Measurements from ENCODE around the gene ERVFRD-1. TPM values are rescaled to one million over a fixed set of nuclear protein-coding genes. Genes with fewer than 3 reads are reported as not detected.
"Not testable (repeated sequence)": the region's sequence is repeated elsewhere in the genome, so short reads cannot be mapped to it uniquely, and the experiment has no call there.

Gene ERVFRD-1
- polyA plus RNA-seq, 4 donors: 0.13 to 0.25 (median 0.18) TPM

DNA sequence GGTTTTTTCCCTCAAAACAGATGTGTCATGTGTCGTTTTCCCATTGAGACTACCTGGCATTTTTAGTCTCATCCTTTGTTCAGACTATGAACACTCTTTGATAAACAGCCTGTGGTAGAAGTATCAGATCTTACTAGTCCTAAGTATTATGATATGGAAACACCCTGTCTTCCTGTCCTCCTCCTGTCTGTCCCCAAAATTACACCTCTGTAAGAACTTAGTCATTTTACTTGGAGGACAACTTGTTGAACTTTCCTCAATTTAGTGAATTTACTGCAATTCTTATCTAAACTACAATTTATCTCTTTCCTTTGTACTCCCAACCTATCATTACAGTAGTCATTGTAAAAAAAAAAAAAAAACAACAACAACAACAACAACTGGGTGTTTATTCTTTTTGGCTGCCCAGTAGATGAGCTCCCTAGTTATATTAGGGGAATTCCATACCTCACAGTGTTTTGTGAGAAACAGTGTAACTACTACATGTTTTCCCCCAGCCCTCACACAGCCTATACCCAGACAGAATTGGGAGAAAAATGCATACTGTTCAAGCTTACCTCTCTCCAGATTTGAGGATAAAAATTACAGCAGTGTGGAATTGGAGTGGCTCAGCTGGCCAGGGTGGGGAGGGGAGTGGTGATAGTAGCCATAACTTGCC, 18.5 kb upstream of the ERVFRD-1 start:
- DNase-seq (ENCODE audit: low read depth in 4 of 4, low spot score in 3 of 4): no peak

- DNase-seq (ENCODE audit: low read depth in 4 of 4, low spot score in 3 of 4): no peak
Observed at GRCh38 chr6:11128608-11129007, 17.1 kb upstream of the ERVFRD-1 start.

- no peak for DNase-seq (ENCODE audit: low read depth in 4 of 4, low spot score in 3 of 4)
Observed at GRCh38 chr6:11126876-11127275, 15.4 kb upstream of the ERVFRD-1 start.

- DNase-seq (ENCODE audit: low read depth in 4 of 4, low spot score in 3 of 4): no peak
Observed at GRCh38 chr6:11123978-11124377, 12.5 kb upstream of the ERVFRD-1 start.

DNA sequence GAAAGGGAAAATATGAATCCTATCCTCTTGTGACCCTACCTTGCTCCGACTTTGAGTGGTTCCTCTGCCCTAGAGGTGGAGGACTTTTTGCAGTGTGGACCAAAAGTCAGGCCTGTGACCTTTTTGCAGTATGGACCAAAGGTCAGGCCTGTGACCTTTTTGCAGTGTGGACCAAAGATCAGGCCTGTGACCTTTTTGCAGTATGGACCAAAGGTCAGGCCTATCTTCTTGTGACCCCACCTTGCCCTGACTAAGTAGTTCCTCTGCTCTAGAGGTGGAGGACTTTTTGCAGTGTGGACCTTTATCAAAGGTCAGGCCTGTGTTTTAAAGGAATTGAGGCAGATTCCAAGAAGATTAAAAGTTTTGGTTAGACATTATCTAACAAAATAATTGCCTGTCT, 10.9 kb upstream of the ERVFRD-1 start:
- no peak for DNase-seq (ENCODE audit: low read depth in 4 of 4, low spot score in 3 of 4)

- no peak for DNase-seq (ENCODE audit: low read depth in 4 of 4, low spot score in 3 of 4)
Observed at GRCh38 chr6:11121851-11122250, 10.3 kb upstream of the ERVFRD-1 start.

GRCh38 chr6:11120271-11121005, 8.9 kb upstream of the ERVFRD-1 start:
- no peak for DNase-seq (ENCODE audit: low read depth in 4 of 4, low spot score in 3 of 4)

DNA sequence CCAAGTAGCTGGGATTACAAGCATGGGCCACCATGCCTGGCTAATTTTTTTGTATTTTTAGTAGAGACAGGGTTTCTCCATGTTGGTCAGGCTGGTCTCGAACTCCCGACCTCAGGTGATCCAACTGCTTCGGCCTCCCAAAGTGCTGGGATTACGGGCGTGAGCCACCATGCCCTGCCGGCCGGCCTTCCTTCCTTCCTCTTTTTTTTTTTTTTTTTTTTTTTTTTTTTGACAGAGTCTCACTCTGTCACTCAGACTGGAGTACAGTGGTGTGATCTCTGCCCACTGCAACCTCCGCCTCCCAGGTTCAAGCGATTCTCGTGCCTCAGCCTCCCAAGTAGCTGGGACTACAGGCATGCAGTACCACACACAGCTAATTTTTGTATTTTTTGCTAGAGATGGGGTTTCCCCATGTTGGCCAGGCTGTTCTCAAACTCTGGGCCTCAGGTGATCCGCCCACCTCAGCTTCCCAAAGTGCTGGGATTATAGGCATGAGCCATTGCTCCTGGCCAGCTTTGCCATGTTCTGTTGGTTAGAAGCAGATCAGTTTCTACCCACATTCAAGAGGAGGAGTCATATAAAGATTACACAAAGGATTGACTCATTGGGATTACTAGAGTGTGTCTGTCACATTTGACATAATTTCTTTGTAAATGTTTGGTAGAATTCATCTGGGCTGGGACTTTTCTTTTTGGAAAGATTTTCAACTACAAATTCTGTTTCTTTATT, 4.4 kb upstream of the ERVFRD-1 start:
- DNase-seq (ENCODE audit: low read depth in 4 of 4, low spot score in 3 of 4): not testable (repeated sequence)

- DNase-seq (ENCODE audit: low read depth in 4 of 4, low spot score in 3 of 4): no peak
Observed at GRCh38 chr6:11113038-11113437, 1.5 kb upstream of the ERVFRD-1 start.

DNA sequence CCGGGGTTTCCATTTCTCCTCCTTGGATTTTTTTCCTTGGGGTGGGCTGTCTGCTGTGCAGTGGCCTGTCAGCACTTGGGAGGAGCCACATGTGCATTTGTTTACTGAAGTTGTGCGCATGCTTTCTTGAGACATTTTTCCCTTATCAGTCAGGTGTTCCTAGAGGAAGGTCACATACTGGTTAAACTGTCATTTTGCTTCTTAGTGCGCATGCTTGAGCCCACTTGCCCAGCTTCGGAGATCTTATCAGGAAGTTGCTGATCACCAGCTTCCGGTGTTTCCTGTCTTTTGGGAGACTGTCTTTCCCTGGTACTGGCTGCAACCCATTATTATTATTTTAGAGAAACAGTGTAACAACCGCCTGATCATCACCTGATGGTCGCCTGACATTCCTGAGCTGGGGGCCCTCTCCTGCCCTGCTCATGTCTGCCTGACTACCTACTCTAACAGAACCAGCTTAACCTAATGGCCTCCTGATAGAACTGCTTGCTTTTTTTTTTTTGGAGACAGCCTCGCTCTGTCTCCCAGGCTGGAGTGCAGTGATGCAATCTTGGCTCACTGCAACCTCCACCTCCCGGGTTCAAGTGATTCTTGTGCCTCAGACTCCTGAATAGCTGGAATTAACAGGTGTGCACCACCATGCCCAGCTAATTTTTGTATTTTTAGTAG, 378 bp upstream of the ERVFRD-1 start:
- no peak for DNase-seq (ENCODE audit: low read depth in 4 of 4, low spot score in 3 of 4)

GRCh38 chr6:11108726-11109125, 2.8 kb downstream of the ERVFRD-1 start:
- no peak for DNase-seq (ENCODE audit: low read depth in 4 of 4, low spot score in 3 of 4)

- DNase-seq (ENCODE audit: low read depth in 4 of 4, low spot score in 3 of 4): no peak
Observed at GRCh38 chr6:11103065-11103464, 8.5 kb downstream of the ERVFRD-1 start.

DNA sequence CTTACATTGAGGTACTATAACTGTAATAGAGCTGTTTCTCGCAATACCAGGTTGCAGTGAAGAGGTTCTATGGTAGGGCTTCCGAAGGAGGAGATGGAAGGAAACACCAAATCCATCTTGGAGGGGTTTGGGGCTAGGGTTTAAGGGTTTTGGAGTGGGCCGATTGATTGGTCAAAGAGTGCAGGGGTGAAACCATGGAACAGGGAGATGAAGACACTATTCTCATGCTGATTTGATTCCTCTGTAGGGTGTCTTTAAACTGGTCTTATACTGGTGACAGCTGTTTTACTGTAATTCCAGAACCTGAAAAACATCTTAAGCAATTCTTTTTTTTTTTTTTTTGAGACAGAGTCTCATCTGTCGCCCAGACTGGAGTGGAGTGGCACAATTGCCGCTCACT, 10.1 kb downstream of the ERVFRD-1 start:
- no peak for DNase-seq (ENCODE audit: low read depth in 4 of 4, low spot score in 3 of 4)

DNA sequence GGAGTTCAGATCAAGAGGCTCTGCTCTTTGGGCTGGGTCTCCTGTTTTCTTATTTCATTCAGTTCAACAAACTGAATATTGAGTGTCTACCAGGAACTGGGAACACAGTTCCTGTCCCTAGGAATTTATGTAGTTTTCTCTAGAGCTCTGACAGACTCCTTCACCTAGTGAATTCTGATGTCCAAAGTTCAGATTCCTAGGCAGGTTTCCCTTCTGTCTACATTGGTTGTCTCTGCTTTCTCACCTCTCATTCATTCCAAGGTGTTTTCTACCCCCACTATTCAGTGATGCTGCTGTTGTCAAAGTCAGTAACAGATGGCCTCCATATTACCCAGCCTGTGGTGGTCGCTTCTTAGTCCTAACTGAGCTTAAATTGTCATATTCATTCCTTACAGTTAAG, 13.5 kb downstream of the ERVFRD-1 start:
- no peak for DNase-seq (ENCODE audit: low read depth in 4 of 4, low spot score in 3 of 4)

DNA sequence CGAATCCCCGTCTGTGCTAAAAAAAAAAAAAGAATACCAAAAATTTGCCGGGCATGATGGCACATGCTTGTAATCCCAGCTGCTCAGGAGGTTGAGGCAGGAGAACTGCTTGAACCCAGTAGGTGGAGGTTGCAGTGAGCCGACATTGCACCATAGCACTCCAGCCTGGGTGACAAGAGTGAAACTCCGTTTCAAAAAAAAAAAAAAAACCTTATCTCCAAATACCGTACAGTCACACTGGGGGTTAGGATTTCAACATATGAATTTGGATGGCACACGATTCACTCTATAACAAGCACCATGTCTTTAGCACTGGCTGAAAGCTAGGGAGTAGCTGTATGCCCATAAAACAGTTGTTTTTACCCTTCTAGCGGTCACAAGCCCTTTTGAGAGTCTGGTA, 14.0 kb downstream of the ERVFRD-1 start:
- DNase-seq (ENCODE audit: low read depth in 4 of 4, low spot score in 3 of 4): no peak

GRCh38 chr6:11096109-11096508, 15.4 kb downstream of the ERVFRD-1 start:
- DNase-seq (ENCODE audit: low read depth in 4 of 4, low spot score in 3 of 4): no peak

DNA sequence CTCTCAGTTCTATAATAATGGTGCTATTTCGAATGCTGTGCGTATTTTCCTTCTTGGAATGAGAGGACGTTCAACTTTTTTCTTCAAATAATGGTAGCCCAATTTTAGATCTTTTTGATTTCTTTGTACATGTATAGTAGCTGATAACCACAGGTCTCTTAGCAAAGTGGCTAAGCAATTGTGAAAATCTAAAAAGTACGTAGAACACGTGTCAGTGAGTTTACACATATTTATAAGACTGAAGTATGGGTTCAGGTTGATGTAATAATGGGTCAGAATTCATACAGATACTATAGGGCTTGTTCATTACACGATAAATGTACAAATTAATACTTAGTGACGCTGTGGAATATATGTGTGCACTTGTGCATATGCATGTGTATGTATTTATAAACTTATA, 16.6 kb downstream of the ERVFRD-1 start:
- DNase-seq (ENCODE audit: low read depth in 4 of 4, low spot score in 3 of 4): no peak

DNA sequence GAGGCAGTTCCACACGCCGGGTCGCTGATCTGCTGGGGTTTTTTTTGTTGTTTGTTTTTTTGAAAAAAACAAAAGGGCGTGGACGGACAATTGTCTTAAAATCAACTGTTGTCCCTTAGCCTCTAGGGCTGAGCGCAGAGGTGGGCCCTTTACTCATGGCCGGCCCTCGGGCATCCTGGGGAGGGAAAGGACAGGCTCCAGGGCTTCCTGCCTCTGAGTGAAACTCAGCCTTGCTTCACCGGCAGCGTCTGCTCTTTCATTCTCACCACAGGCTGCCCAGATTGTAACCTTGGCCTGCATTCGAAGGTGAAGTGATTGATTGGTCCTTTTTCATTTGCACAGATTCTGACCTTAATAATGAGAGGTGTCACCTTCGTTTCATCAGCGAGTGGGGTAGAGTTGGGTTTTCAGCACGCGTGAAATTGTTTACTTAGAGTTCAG, 17.1 kb downstream of the ERVFRD-1 start:
- peak in 3 of 4 donors; percentile 14 to 34 (median 28) for DNase-seq (ENCODE audit: low read depth in 4 of 4, low spot score in 3 of 4)

DNA sequence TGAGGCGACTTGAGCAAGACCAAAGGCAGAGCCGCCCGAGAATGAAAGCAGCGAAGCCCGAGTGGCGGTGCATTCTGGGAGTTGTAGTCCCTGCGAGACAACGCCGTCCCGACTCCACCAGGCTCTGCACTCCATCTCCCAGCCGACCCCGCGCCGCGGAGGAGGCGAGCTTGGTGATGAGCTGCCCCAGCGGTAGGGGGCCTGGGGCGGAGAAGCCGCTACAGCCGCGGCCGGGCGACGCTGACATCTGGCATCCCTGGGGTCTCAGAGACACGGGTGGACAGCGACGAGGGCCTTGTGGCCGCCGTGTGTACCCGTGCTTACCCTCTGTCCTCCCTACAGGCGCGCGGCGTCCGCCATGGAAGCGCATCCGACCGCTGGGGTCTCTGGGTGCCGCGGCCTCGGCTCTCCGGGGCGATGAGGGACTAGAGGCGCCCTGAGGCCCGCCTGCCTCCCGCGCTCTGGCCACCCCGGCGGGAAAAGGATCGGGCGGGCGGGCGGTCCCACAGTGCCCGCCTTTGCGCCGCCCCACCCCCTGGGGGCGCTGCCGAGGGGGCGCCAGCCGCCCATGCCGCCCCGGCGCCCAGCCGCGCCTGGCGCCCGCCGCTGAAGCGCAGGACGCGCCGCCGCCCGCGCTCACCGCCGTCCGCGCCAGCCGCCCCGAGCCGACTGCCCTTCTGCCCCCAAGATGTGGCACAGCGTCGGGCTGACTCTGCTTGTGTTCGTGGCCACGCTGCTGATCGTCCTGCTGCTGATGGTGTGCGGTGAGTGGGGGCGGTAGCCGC, 17.7 kb downstream of the ERVFRD-1 start, which contains the start of gene SMIM13:
Gene SMIM13, plus strand, starts transcription at position 209 of the 785 bp plus-strand sequence. Its CDS starts 480 bp downstream, at position 689.
- DNase-seq (ENCODE audit: low read depth in 4 of 4, low spot score in 3 of 4): peak; percentile 94 to 97 (median 96)

- DNase-seq (ENCODE audit: low read depth in 4 of 4, low spot score in 3 of 4): no peak
Observed at GRCh38 chr6:11093376-11093625, 18.2 kb downstream of the ERVFRD-1 start.
